ENCODE results near the gene CELSR3.

DNA sequence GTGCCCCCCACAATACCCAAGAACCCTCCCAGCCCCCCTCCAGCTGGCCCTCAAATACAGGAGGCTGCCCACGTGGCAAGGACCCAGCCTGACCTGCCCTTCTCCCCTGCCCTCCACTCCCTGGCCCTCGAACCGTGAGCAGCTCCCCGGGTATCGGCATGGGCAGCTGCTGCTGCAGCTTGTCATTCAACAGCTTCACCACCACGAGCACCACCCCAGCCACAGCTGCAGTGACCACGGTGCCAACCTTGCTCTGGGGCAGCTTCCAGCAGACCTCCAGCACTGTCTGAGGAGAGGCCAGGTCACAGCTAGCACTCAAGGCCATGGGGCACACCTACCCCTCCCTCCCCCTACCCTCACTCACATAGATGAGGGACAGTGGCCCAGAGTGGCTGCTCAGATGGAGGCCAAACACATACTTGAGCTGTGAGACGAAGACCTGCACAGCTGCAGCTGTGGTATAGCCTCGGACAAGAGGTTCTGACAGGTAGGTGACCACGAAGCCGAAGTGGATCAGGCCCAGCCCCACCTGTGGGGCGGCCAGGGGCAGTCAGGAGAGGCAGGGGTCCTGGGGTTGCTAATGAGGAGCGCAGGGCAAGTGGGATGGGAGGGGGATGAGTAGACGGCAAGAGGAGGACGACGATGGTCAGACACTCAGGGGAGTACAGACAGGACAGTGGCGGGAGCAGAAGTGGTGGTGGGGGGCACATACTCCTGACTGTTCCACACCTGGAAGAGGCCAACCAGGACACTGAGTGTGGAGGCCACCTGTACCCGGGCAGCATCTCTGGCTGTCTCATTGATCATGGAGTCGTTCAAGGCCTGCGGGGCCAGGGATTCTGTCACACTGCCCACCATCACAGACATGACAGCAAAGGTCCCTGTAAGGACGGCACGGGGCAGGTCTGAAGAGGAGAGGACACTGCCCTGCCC, 30.9 kb downstream of the CELSR3 start:
- TF ChIP-seq, protein P1, sequence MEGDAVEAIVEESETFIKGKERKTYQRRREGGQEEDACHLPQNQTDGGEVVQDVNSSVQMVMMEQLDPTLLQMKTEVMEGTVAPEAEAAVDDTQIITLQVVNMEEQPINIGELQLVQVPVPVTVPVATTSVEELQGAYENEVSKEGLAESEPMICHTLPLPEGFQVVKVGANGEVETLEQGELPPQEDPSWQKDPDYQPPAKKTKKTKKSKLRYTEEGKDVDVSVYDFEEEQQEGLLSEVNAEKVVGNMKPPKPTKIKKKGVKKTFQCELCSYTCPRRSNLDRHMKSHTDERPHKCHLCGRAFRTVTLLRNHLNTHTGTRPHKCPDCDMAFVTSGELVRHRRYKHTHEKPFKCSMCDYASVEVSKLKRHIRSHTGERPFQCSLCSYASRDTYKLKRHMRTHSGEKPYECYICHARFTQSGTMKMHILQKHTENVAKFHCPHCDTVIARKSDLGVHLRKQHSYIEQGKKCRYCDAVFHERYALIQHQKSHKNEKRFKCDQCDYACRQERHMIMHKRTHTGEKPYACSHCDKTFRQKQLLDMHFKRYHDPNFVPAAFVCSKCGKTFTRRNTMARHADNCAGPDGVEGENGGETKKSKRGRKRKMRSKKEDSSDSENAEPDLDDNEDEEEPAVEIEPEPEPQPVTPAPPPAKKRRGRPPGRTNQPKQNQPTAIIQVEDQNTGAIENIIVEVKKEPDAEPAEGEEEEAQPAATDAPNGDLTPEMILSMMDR (conservative IDR thresholded peaks at IDR 0.05; ENCODE audit: low read depth, low read length), result no peak
- TF ChIP-seq EZH2 (IDR thresholded peaks at IDR 0.05; ENCODE audit: low read length, unreplicated experiment), result no peak

All from PC-3 (cell line).